ENCODE data around the gene SRD5A3. TPM values are rescaled to one million over a fixed set of nuclear protein-coding genes. Genes with fewer than 3 reads are reported as not detected.
A peak's percentile ranks its signal among the peaks of the same experiment; 100 is the strongest.

The SRD5A3 gene
- total and polyA plus RNA-seq, 9 of the 15 experiments (the other 6 are each of a cell fraction or from before 2014, with no cell fraction given), result 2.5 to 37.0 (median 13.3) TPM

DNA sequence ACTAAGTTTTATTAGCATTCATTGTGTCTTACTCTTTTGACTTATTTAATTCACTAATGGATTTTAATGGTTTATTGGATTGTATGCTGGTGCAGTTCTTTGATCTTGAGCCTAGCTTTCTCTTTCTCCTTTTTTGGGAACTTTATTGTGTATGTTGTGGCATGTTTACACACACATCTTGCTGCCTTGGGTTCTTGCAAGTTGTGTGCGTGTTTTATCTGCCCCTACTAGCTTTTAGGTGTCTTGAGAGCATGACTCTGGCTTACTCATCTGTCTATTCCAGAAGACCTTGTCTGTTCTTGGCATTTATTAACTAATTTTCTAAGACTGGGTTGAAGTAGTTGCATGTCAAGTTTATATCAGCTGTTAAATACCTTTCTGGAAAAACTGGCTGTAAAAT, 52.4 kb downstream of the SRD5A3 start:
- peak overlapping the region; percentile 97 for H3K4me3 ChIP-seq
- no peak for TF ChIP-seq ZNF311 (CRISPR knock-in tag; IDR thresholded peaks at IDR 0.05)
- no peak for TF ChIP-seq CHD1 (IDR thresholded peaks at IDR 0.05; ENCODE audit: low read length)
- TF ChIP-seq, protein P1, sequence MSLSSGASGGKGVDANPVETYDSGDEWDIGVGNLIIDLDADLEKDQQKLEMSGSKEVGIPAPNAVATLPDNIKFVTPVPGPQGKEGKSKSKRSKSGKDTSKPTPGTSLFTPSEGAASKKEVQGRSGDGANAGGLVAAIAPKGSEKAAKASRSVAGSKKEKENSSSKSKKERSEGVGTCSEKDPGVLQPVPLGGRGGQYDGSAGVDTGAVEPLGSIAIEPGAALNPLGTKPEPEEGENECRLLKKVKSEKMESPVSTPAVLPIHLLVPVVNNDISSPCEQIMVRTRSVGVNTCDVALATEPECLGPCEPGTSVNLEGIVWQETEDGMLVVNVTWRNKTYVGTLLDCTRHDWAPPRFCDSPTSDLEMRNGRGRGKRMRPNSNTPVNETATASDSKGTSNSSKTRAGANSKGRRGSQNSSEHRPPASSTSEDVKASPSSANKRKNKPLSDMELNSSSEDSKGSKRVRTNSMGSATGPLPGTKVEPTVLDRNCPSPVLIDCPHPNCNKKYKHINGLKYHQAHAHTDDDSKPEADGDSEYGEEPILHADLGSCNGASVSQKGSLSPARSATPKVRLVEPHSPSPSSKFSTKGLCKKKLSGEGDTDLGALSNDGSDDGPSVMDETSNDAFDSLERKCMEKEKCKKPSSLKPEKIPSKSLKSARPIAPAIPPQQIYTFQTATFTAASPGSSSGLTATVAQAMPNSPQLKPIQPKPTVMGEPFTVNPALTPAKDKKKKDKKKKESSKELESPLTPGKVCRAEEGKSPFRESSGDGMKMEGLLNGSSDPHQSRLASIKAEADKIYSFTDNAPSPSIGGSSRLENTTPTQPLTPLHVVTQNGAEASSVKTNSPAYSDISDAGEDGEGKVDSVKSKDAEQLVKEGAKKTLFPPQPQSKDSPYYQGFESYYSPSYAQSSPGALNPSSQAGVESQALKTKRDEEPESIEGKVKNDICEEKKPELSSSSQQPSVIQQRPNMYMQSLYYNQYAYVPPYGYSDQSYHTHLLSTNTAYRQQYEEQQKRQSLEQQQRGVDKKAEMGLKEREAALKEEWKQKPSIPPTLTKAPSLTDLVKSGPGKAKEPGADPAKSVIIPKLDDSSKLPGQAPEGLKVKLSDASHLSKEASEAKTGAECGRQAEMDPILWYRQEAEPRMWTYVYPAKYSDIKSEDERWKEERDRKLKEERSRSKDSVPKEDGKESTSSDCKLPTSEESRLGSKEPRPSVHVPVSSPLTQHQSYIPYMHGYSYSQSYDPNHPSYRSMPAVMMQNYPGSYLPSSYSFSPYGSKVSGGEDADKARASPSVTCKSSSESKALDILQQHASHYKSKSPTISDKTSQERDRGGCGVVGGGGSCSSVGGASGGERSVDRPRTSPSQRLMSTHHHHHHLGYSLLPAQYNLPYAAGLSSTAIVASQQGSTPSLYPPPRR (CRISPR knock-in tag; IDR thresholded peaks at IDR 0.05; ENCODE audit: borderline replicate concordance), result no peak
- no peak for TF ChIP-seq EHMT2 (IDR thresholded peaks at IDR 0.05)
- TF ChIP-seq ZNF143 (CRISPR knock-in tag; IDR thresholded peaks at IDR 0.05), result no peak
- TF ChIP-seq, protein P2, sequence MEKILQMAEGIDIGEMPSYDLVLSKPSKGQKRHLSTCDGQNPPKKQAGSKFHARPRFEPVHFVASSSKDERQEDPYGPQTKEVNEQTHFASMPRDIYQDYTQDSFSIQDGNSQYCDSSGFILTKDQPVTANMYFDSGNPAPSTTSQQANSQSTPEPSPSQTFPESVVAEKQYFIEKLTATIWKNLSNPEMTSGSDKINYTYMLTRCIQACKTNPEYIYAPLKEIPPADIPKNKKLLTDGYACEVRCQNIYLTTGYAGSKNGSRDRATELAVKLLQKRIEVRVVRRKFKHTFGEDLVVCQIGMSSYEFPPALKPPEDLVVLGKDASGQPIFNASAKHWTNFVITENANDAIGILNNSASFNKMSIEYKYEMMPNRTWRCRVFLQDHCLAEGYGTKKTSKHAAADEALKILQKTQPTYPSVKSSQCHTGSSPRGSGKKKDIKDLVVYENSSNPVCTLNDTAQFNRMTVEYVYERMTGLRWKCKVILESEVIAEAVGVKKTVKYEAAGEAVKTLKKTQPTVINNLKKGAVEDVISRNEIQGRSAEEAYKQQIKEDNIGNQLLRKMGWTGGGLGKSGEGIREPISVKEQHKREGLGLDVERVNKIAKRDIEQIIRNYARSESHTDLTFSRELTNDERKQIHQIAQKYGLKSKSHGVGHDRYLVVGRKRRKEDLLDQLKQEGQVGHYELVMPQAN (IDR thresholded peaks at IDR 0.05; ENCODE audit: borderline replicate concordance), result 0 out of 2 replicates have a peak, but pooled peaks have one; percentile 14
- TF ChIP-seq C11orf30 (IDR thresholded peaks at IDR 0.05; ENCODE audit: low read depth), result no peak
- no peak for TF ChIP-seq DACH1 (IDR thresholded peaks at IDR 0.05; ENCODE audit: partially characterized antibody)
- no peak for TF ChIP-seq SMAD4 (CRISPR knock-in tag; conservative IDR thresholded peaks at IDR 0.05)
- no peak for TF ChIP-seq WHSC1 (IDR thresholded peaks at IDR 0.05; ENCODE audit: low read length)
- TF ChIP-seq STAT6 (CRISPR knock-in tag; IDR thresholded peaks at IDR 0.05), result no peak
- TF ChIP-seq TAF1 (IDR thresholded peaks at IDR 0.05; ENCODE audit: control insufficient read depth, extremely low read depth, insufficient read depth, low read length, severe bottlenecking), result no peak
- TF ChIP-seq HDGF (IDR thresholded peaks at IDR 0.05), result peak; percentile 56; the same call in 1 of the 2 replicates
- TF ChIP-seq POU5F1 (IDR thresholded peaks at IDR 0.05; ENCODE audit: borderline replicate concordance, low read depth, low read length, partially characterized antibody), result no peak

More for the DNA sequence above, 52.4 kb downstream of the SRD5A3 start:
- Histone ChIP-seq H2AFZ (ENCODE audit: low read depth, low read length) (no peak overlapping the region), H3K27ac (ENCODE audit: extremely low read depth, low read depth, low read length) (peak overlapping the region; percentile 90), H3K27me3 (ENCODE audit: control insufficient read depth in 2 of 2, insufficient read depth in 2 of 2, low read length in 2 of 2) (no peaks in the 10 kb centered on the region), H3K79me2 (ENCODE audit: control insufficient read depth, insufficient read depth, low read length) (peaks cover 79% of the 10 kb centered on the region), H3K36me3 (ENCODE audit: control insufficient read depth, insufficient read depth, low read length) (peaks cover 49% of the 10 kb centered on the region), H3K4me2 (ENCODE audit: insufficient read depth, low read length) (peak overlapping the region; percentile 93), H4K20me1 (replicated peaks; ENCODE audit: control insufficient read depth, insufficient read depth, low read length) (peaks cover 30% of the 10 kb centered on the region), H3K9me1 (ENCODE audit: control insufficient read depth, insufficient read depth, low read length) (peaks cover 3% of the 10 kb centered on the region), H3K4me1 (replicated peaks in 1 of 2; ENCODE audit: control insufficient read depth in 2 of 2, insufficient read depth in 2 of 2, low read length in 2 of 2) (peaks cover 9 to 14% of the 10 kb centered on the region in 2 experiments; a peak in 4 of 5 replicates), H3K9me3 (replicated peaks; ENCODE audit: control insufficient read depth, insufficient read depth, low read depth, low read length) (no peaks in the 10 kb centered on the region), H3K9ac (ENCODE audit: insufficient read depth in 1 of 2, low read depth in 2 of 2, low read length in 2 of 2) (peak overlapping the region in 1 of 2 experiments; percentile 92; a peak in 2 of 4 replicates)
- DNase-seq (ENCODE audit: extremely low read depth in 1 of 4, low spot score in 3 of 4) (peak in 1 of 4 experiments; percentile 60), FAIRE-seq (peak; percentile 75), ATAC-seq (peak; percentile 16)
- BruUV-seq (replicated peaks), result no TSS peak
- ChIA-PET POLR2A (interaction anchor here (0.6 to 1.9 kb wide), 9 partner anchors 9 to 144 kb away, joined by 3 to 6 read pairs (median 4); partner anchors contain the start of gene SRD5A3), CTCF (ENCODE audit: low intra/inter-chr PET ratio) (no interaction called here)
- intact Hi-C loops (cut with micrococcal nuclease) (loop anchor here (5.0 kb wide), 1 partner anchor 234 kb away; no protein-coding TSS in a partner anchor), in situ Hi-C loops (cut with MboI) (no loop called here)
- WGBS (ENCODE audit: insufficient coverage, low coverage, missing lambda C conversion rate), result 6% methylated on average over 1 of the region's 1 CpG
